B cell (primary cell): ENCODE results near the gene NSD1. TPM values are rescaled to one million over a fixed set of nuclear protein-coding genes. Genes with fewer than 3 reads are reported as not detected.

Experiments
- ATAC-seq: fragments of 200-7000 bp; cut with Tn5 transposase; one replicate; pipeline ENCODE4 v1.10.0; 2021; ENCODE audit warnings: low read depth, mild to moderate bottlenecking, moderate number of reproducible peaks, moderate library complexity
- CTCF ChIA-PET: fragments of 350-600 bp; sonication (Branson Sonifier 250); formaldehyde crosslinking; loops from one replicate; lab custom pipeline; 2021; ENCODE audit warnings: antibody characterized with exemption, inconsistent platforms; lab: Charles Lee
- POLR2A ChIA-PET: fragments of 350-600 bp; sonication (Branson Sonifier 250); formaldehyde crosslinking; loops from one replicate; lab custom pipeline; 2021; ENCODE audit warnings: antibody characterized with exemption; lab: Charles Lee
- DNase-seq: peaks from one replicate; pipeline ENCODE4 v3.0.0; 2013
- H2AFZ ChIP-seq: 2 replicates; pipeline ENCODE4 v1.6.1; 2012; ENCODE audit warnings: mild to moderate bottlenecking, low read depth, low read length; ENCODE audit not compliant: insufficient read depth, poor library complexity, severe bottlenecking
- H3K27ac ChIP-seq, 2 donors: 1 replicate in 1 of 2; 2 replicates in 1 of 2; pipeline ENCODE4 v1.5.1; 2012 to 2013; ENCODE audit warnings: low read length in 2 of 2, mild to moderate bottlenecking in 2 of 2, moderate library complexity in 1 of 2
- H3K27me3 ChIP-seq, 4 experiments: fragments of 200-600 bp in 1 of 4; sonication (generic) in 1 of 4; replicated peaks in 1 of 4; 1 replicate in 2 of 4; 2 replicates in 2 of 4; pipeline versions ENCODE4 v1.6.1 to v1.7.0; 2013 to 2016; ENCODE audit warnings: low read length in 3 of 4, mild to moderate bottlenecking in 2 of 4, mixed read lengths in 1 of 4, moderate library complexity in 1 of 4; ENCODE audit not compliant: insufficient read depth in 4 of 4, control insufficient read depth in 3 of 4; ENCODE audit errors: control extremely low read depth in 1 of 4
- H3K36me3 ChIP-seq, 2 experiments: replicated peaks in 1 of 2; 1 replicate in 1 of 2; 2 replicates in 1 of 2; pipeline versions ENCODE4 v1.6.1 to v1.7.1; 2013; ENCODE audit warnings: low read length in 1 of 2; ENCODE audit not compliant: insufficient read depth in 2 of 2, control insufficient read depth in 1 of 2; ENCODE audit errors: control extremely low read depth in 1 of 2, extremely low read depth in 1 of 2
- H3K4me1 ChIP-seq, 2 donors: fragments of 200-600 bp in 1 of 2; sonication (generic) in 1 of 2; 1 replicate in 1 of 2; 2 replicates in 1 of 2; pipeline versions ENCODE4 v1.5.1 to v1.6.1; 2013 to 2017; ENCODE audit warnings: low read length in 2 of 2; ENCODE audit not compliant: control insufficient read depth in 2 of 2, insufficient read depth in 2 of 2
- H3K4me2 ChIP-seq: replicated peaks from 2 replicates; pipeline ENCODE3; 2012; ENCODE audit warnings: mild to moderate bottlenecking, low read depth, low read length; ENCODE audit not compliant: poor library complexity, severe bottlenecking
- H3K4me3 ChIP-seq, 5 experiments: fragments of 200-600 bp in 1 of 5; sonication (generic) in 1 of 5; 1 replicate in 3 of 5; 2 replicates in 2 of 5; pipeline versions ENCODE4 v1.5.1 to v1.7.0; 2011 to 2016; ENCODE audit warnings: low read length in 4 of 5, mild to moderate bottlenecking in 4 of 5, low read depth in 2 of 5, control low read depth in 1 of 5, moderate library complexity in 1 of 5; ENCODE audit not compliant: insufficient read depth in 1 of 5; ENCODE audit errors: control extremely low read depth in 1 of 5, extremely low read depth in 1 of 5
- H3K79me2 ChIP-seq: fragments of 200-600 bp; sonication (generic); one replicate; pipeline ENCODE4 v1.6.0; 2016; ENCODE audit warnings: low read length; ENCODE audit not compliant: control insufficient read depth, insufficient read depth
- H3K9ac ChIP-seq: fragments of 200-600 bp; sonication (generic); 2 replicates; pipeline ENCODE4 v1.6.1; 2017; ENCODE audit warnings: mild to moderate bottlenecking, low read length, moderate library complexity
- H3K9me3 ChIP-seq, 3 donors: one replicate each; pipeline versions ENCODE4 v1.6.1 to v1.7.1; 2013; ENCODE audit warnings: low read length in 2 of 3; ENCODE audit not compliant: control insufficient read depth in 2 of 3, insufficient read depth in 1 of 3; ENCODE audit errors: control extremely low read depth in 1 of 3
- H4K20me1 ChIP-seq: 2 replicates; pipeline ENCODE4 v1.6.0; 2012; ENCODE audit warnings: mild to moderate bottlenecking, low read length; ENCODE audit not compliant: insufficient read depth, control insufficient read depth, poor library complexity, severe bottlenecking
- H3K27ac Mint-ChIP-seq: one replicate; pipeline ENCODE4 v1.8.0; 2021; ENCODE audit warnings: mixed read lengths
- H3K27me3 Mint-ChIP-seq: one replicate; pipeline ENCODE4 v1.8.0; 2021; ENCODE audit warnings: mixed read lengths
- H3K4me1 Mint-ChIP-seq: one replicate; pipeline ENCODE4 v1.8.0; 2021; ENCODE audit warnings: mixed read lengths
- H3K4me3 Mint-ChIP-seq: one replicate; pipeline ENCODE4 v1.8.0; 2021; ENCODE audit warnings: mixed read lengths
- H3K9me3 Mint-ChIP-seq: one replicate; pipeline ENCODE4 v1.8.0; 2022; ENCODE audit warnings: mixed read lengths; ENCODE audit not compliant: insufficient read depth
- CTCF ChIP-seq: fragments of 200-600 bp; IDR thresholded peaks from one replicate; pipeline ENCODE4 v1.8.0; 2022; ENCODE audit warnings: antibody characterized with exemption, mild to moderate bottlenecking
- EZH2 ChIP-seq: IDR thresholded peaks from 2 replicates; pipeline ENCODE4 v1.6.1; 2012; ENCODE audit warnings: borderline replicate concordance, low read depth, mild to moderate bottlenecking, moderate library complexity, low read length; ENCODE audit not compliant: insufficient read depth, poor library complexity, severe bottlenecking
- WGBS: methylation state at CpG from one replicate; pipeline ENCODE4 v1.1.5; 2013; ENCODE audit warnings: missing lambda C conversion rate; ENCODE audit not compliant: insufficient coverage; 5-methylcytosine and 5-hydroxymethylcytosine counted together
- intact Hi-C: fragments of 100-400 bp; cut with micrococcal nuclease; formaldehyde crosslinking; loops from one replicate; pipeline ENCODE4 v1.10.0; 2022
- polyA plus RNA-seq: library from polyadenylated mRNA; depleted of rRNA; stranded (reverse); fragments of >200 nt; gene quantifications from 2 replicates; pipeline ENCODE4 v1.2.3, GENCODE V29; 2012
- total RNA-seq, 2 donors: library from RNA; stranded (reverse); fragments of 120-200 nt in 1 of 2; gene quantifications; 1 replicate in 1 of 2; 2 replicates in 1 of 2; pipeline versions ENCODE4 v1.2.3 to v1.2.4, GENCODE V29; 2013 to 2022

The NSD1 gene
- total and polyA plus RNA-seq, 2 donors (not counting 1 experiment from before 2014, with no cell fraction given), result 10.8 to 145 TPM

- H3K9ac ChIP-seq, result no peak overlapping the region
- CTCF ChIA-PET, result interaction anchor here (0.7 to 1.6 kb wide), 4 partner anchors 15 to 146 kb away, joined by 3 to 7 read pairs (median 3); no protein-coding TSS in a partner anchor
- H3K9me3 Mint-ChIP-seq, result no peaks in the 10 kb centered on the region
- POLR2A ChIA-PET, result no interaction called here
- peaks cover 28% of the 10 kb centered on the region for H4K20me1 ChIP-seq
- no peak overlapping the region for H3K4me3 Mint-ChIP-seq
- intact Hi-C loops, result no loop called here
- ATAC-seq (no peak), DNase-seq (no peak)
- peaks cover 24% of the 10 kb centered on the region for H3K79me2 ChIP-seq
- no peak overlapping the region for H2AFZ ChIP-seq
- H3K27me3 ChIP-seq, result no peaks in the 10 kb centered on the region
- H3K27me3 Mint-ChIP-seq, result no peaks in the 10 kb centered on the region
- H3K9me3 ChIP-seq, result no peaks in the 10 kb centered on the region
- H3K4me1 Mint-ChIP-seq, result peaks cover 25% of the 10 kb centered on the region
- H3K27ac Mint-ChIP-seq, result peak overlapping the region; percentile 53
- H3K4me2 ChIP-seq, result no peak overlapping the region
- no peak for TF ChIP-seq EZH2
- TF ChIP-seq CTCF, result no peak
- H3K36me3 ChIP-seq, result peaks cover 0 to 82% of the 10 kb centered on the region in 2 experiments
- 68% methylated on average over 10 of the region's 16 CpGs for WGBS
- no peak overlapping the region for H3K27ac ChIP-seq
- peaks cover 16 to 25% of the 10 kb centered on the region in 2 donors for H3K4me1 ChIP-seq
- no peak overlapping the region for H3K4me3 ChIP-seq
Observed at GRCh38 chr5:177333420-177334154, 200.0 kb downstream of the NSD1 start.

DNA sequence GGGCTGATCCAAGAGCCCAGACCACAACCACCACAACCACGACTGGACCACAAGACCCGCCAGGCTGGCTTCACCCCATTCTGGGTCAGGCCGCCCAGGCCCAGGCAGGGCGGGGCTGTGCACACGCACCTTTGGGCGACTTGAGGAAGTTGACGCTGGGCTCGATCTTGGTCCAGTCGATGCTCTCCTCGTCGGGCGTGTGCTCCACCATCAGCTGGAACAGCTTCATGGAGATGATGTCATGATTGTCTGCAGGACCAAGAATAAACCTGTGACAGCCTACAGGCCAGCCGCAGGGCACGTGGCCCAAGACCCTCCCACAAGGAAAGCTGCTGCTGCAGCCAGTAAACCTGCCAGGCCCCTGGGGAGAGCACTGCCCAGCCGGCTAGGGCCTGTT is 200.6 kb downstream of the NSD1 start:
- Mint-ChIP-seq H3K9me3 (no peaks in the 10 kb centered on the region), H3K4me1 (peaks cover 25% of the 10 kb centered on the region), H3K4me3 (no peak overlapping the region), H3K27me3 (no peaks in the 10 kb centered on the region), H3K27ac (peak overlapping the region; percentile 53)
- Histone ChIP-seq H3K9ac (no peak overlapping the region), H3K79me2 (peaks cover 27% of the 10 kb centered on the region), H3K4me2 (no peak overlapping the region), H3K27ac (no peak overlapping the region), H3K9me3 (no peaks in the 10 kb centered on the region), H3K36me3 (peaks cover 0 to 88% of the 10 kb centered on the region in 2 experiments), H3K4me3 (no peak overlapping the region), H3K27me3 (no peaks in the 10 kb centered on the region), H4K20me1 (peaks cover 34% of the 10 kb centered on the region), H2AFZ (no peak overlapping the region), H3K4me1 (peaks cover 16 to 25% of the 10 kb centered on the region in 2 donors)
- WGBS, result 76% methylated on average over 14 of the region's 15 CpGs
- DNase-seq (no peak), ATAC-seq (no peak)
- intact Hi-C loops, result no loop called here
- CTCF ChIA-PET, result interaction anchor here (0.7 to 1.6 kb wide), 2 partner anchors 16 to 146 kb away, joined by 3 to 7 read pairs; no protein-coding TSS in a partner anchor
- TF ChIP-seq EZH2 (no peak), CTCF (no peak)
- POLR2A ChIA-PET, result no interaction called here
